Tibial nerve (tissue), 4 donors: ENCODE data around the gene SMARCA2. TPM values are rescaled to one million over a fixed set of nuclear protein-coding genes. Genes with fewer than 3 reads are reported as not detected.

ENCODE experiments used
- DNase-seq, 2 donors: peaks; one replicate each; pipeline ENCODE4 v3.0.0-alpha.2; 2019; ENCODE audit warnings: low spot score in 2 of 2
- H3K27ac ChIP-seq, 4 donors: fragments of 200-600 bp; sonication (generic) in 3 of 4; one replicate each; pipeline ENCODE4 v1.5.1; 2017 to 2019; ENCODE audit warnings: mild to moderate bottlenecking in 1 of 4
- H3K27me3 ChIP-seq, 2 donors: fragments of 200-600 bp; sonication (generic) in 1 of 2; one replicate each; pipeline versions ENCODE4 v1.5.1 to v1.6.0; 2017 to 2019
- H3K36me3 ChIP-seq, 3 donors: fragments of 200-600 bp; sonication (generic); one replicate each; pipeline ENCODE4 v1.5.1; 2018 to 2019
- H3K4me1 ChIP-seq, 4 donors: fragments of 200-600 bp; sonication (generic) in 3 of 4; one replicate each; pipeline ENCODE4 v1.5.1; 2017 to 2019
- H3K4me3 ChIP-seq, 4 donors: fragments of 200-600 bp; sonication (generic) in 3 of 4; one replicate each; pipeline ENCODE4 v1.5.1; 2017 to 2019; ENCODE audit warnings: mild to moderate bottlenecking in 1 of 4, moderate library complexity in 1 of 4
- H3K9me3 ChIP-seq, 4 donors: fragments of 200-600 bp; sonication (generic) in 3 of 4; one replicate each; pipeline ENCODE4 v1.5.1; 2017 to 2019
- CTCF ChIP-seq, 5 experiments: fragments of 200-600 bp in 3 of 5; fragments of 450-650 bp in 2 of 5; sonication (generic) in 3 of 5; IDR thresholded peaks; one replicate each; pipeline ENCODE4 v1.5.1; 2016 to 2019; ENCODE audit warnings: antibody characterized with exemption in 5 of 5, mild to moderate bottlenecking in 3 of 5, moderate library complexity in 2 of 5
- EP300 ChIP-seq, 2 donors: sonication (generic); formaldehyde crosslinking; IDR thresholded peaks; one replicate each; pipeline ENCODE4 v1.6.1; 2017; ENCODE audit warnings: antibody characterized with exemption in 2 of 2, mild to moderate bottlenecking in 1 of 2
- POLR2A ChIP-seq, 2 donors: fragments of 450-650 bp; IDR thresholded peaks; one replicate each; pipeline ENCODE4 v1.6.1; 2017; ENCODE audit warnings: antibody characterized with exemption in 2 of 2, mild to moderate bottlenecking in 2 of 2, moderate library complexity in 2 of 2
- WGBS, 2 donors: methylation state at CpG; one replicate each; pipeline ENCODE4 v1.1.5; 2018; 5-methylcytosine and 5-hydroxymethylcytosine counted together
- total RNA-seq, 4 donors: library from RNA; depleted of rRNA; stranded (reverse); fragments of >200 nt; gene quantifications; one replicate each; pipeline ENCODE4 v1.1.0, GENCODE V29; 2016

SMARCA2 gene
- total RNA-seq, 4 donors from 2014 or later, result 75.9 to 140 (median 119) TPM

GRCh38 chr9:2195211-2195610 lies 180.1 kb downstream of the SMARCA2 start:
- TF ChIP-seq POLR2A (IDR thresholded peaks at IDR 0.05) (no peak), EP300 (IDR thresholded peaks at IDR 0.05) (no peak), CTCF (IDR thresholded peaks at IDR 0.05) (no peak)
- Histone ChIP-seq H3K4me3 (no peak overlapping the region), H3K36me3 (peaks cover 0 to 78% (median 5%) of the 10 kb centered on the region in 3 donors), H3K27ac (peak overlapping the region in 1 of 4 donors; percentile 4), H3K4me1 (peaks cover 0 to 8% (median 2%) of the 10 kb centered on the region in 4 donors), H3K27me3 (no peaks in the 10 kb centered on the region), H3K9me3 (peaks cover 0 to 5% (median 0%) of the 10 kb centered on the region in 4 donors)
- no peak for DNase-seq
- 74 to 80% methylated on average over 11 of the region's 11 CpGs for WGBS, 2 donors

GRCh38 chr9:2196757-2197156 lies 181.6 kb downstream of the SMARCA2 start:
- H3K36me3 ChIP-seq, result peaks cover 0 to 76% (median 0%) of the 10 kb centered on the region in 3 donors

GRCh38 chr9:2198956-2199635 lies 183.9 kb downstream of the SMARCA2 start:
- TF ChIP-seq POLR2A (IDR thresholded peaks at IDR 0.05) (no peak), EP300 (IDR thresholded peaks at IDR 0.05) (no peak)
- no peak overlapping the region for H3K4me3 ChIP-seq
- peaks cover 0 to 15% (median 0%) of the 10 kb centered on the region in 4 donors for H3K9me3 ChIP-seq
- peaks cover 0 to 8% (median 0%) of the 10 kb centered on the region in 4 donors for H3K4me1 ChIP-seq
- H3K36me3 ChIP-seq, result peaks cover 0 to 58% (median 0%) of the 10 kb centered on the region in 3 donors
- H3K27me3 ChIP-seq, result no peaks in the 10 kb centered on the region
- no peak overlapping the region for H3K27ac ChIP-seq
- DNase-seq, result no peak
- 92 to 93% methylated on average over 4 of the region's 4 CpGs for WGBS, 2 donors

More at GRCh38 chr9:2196757-2197156, 181.6 kb downstream of the SMARCA2 start:
- H3K4me3 ChIP-seq, result no peak overlapping the region
- H3K4me1 ChIP-seq, result peaks cover 0 to 8% (median 2%) of the 10 kb centered on the region in 4 donors
- WGBS, 2 donors, result 92 to 98% methylated on average over 2 of the region's 2 CpGs
- TF ChIP-seq POLR2A (IDR thresholded peaks at IDR 0.05) (no peak), EP300 (IDR thresholded peaks at IDR 0.05) (no peak), CTCF (IDR thresholded peaks at IDR 0.05) (no peak)
- no peaks in the 10 kb centered on the region for H3K27me3 ChIP-seq
- peaks cover 0 to 14% (median 0%) of the 10 kb centered on the region in 4 donors for H3K9me3 ChIP-seq
- H3K27ac ChIP-seq, result no peak overlapping the region
- no peak for DNase-seq

DNA sequence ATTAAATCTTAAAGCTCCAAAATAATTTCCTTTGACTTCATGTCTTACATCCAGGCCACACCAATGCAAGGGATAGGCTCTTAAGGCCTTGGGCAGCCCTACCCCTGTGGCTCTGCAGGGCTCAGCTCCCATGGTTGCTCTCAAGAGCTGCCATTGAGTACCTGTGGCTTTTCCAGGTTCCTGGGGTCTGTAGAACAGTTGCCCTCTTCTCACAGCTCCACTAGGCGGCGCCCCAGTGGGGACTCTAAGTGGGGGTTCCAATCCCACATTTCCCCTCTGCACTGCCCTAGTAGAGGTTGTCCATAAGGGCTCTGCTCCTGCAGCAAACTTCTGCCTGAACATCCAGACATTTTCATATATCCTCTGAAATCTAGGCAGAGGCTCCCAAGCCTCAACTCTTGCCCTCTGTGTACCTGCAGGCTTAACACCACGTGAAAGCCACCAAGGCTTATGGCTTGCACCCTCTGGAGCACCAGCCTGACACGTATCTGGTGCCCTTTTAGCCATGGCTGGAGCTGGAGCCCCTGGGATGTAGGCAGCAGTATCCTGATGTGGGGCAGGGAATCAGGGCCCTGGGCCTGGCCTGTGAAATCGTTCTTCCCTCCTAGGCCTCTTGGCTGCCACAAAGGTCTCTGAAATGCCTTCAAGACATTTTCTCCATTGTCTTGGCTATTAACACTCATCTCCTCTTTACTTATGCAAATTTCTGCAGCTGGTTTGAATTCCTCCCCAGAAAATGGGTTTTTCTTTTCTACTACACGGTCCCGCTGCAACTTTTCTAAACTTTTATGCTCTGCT lies 185.1 kb downstream of the SMARCA2 start:
- no peak overlapping the region for H3K4me3 ChIP-seq
- DNase-seq, result no peak
- peaks cover 0 to 15% (median 0%) of the 10 kb centered on the region in 4 donors for H3K9me3 ChIP-seq
- H3K36me3 ChIP-seq, result peaks cover 0 to 48% (median 0%) of the 10 kb centered on the region in 3 donors
- no peak overlapping the region for H3K27ac ChIP-seq
- H3K4me1 ChIP-seq, result no peaks in the 10 kb centered on the region
- 90 to 94% methylated on average over 7 of the region's 7 CpGs for WGBS, 2 donors
- no peaks in the 10 kb centered on the region for H3K27me3 ChIP-seq
- TF ChIP-seq EP300 (IDR thresholded peaks at IDR 0.05) (no peak), POLR2A (IDR thresholded peaks at IDR 0.05) (no peak), CTCF (IDR thresholded peaks at IDR 0.05) (no peak)

GRCh38 chr9:2208465-2208864 lies 193.3 kb downstream of the SMARCA2 start:
- no peak for DNase-seq
- Histone ChIP-seq H3K4me1 (no peaks in the 10 kb centered on the region), H3K27ac (no peak overlapping the region), H3K36me3 (no peaks in the 10 kb centered on the region), H3K4me3 (no peak overlapping the region), H3K27me3 (no peaks in the 10 kb centered on the region), H3K9me3 (no peaks in the 10 kb centered on the region)
- TF ChIP-seq CTCF (IDR thresholded peaks at IDR 0.05) (no peak), EP300 (IDR thresholded peaks at IDR 0.05) (no peak), POLR2A (IDR thresholded peaks at IDR 0.05) (no peak)
- WGBS, 2 donors, result 68 to 71% methylated on average over 4 of the region's 4 CpGs
